ENCODE data around the gene SLC35B2.

SLC35B2 gene

GRCh38 chr6:44257025-44257752, at the start of gene SLC35B2:
SLC35B2 (minus strand) TSS chr6:44257528; CDS start chr6:44257410, 118 bp downstream.
- peak within 1 kb of the TSS; percentile 88 for H3K4me3 ChIP-seq (ENCODE audit: low read depth, low read length)
- DNase-seq (ENCODE audit: low read depth) = peak; percentile 25

GRCh38 chr6:44306710-44307109, 49.4 kb upstream of the SLC35B2 start:
- no peak for DNase-seq (ENCODE audit: low read depth)
- no peak overlapping the region for H3K4me3 ChIP-seq (ENCODE audit: low read depth, low read length)

GRCh38 chr6:44305200-44305725, 47.9 kb upstream of the SLC35B2 start:
- H3K4me3 ChIP-seq (ENCODE audit: low read depth, low read length) = no peak overlapping the region
- no peak for DNase-seq (ENCODE audit: low read depth)

GRCh38 chr6:44304282-44305199, 47.2 kb upstream of the SLC35B2 start:
- no peak for DNase-seq (ENCODE audit: low read depth)
- no peak overlapping the region for H3K4me3 ChIP-seq (ENCODE audit: low read depth, low read length)

DNA sequence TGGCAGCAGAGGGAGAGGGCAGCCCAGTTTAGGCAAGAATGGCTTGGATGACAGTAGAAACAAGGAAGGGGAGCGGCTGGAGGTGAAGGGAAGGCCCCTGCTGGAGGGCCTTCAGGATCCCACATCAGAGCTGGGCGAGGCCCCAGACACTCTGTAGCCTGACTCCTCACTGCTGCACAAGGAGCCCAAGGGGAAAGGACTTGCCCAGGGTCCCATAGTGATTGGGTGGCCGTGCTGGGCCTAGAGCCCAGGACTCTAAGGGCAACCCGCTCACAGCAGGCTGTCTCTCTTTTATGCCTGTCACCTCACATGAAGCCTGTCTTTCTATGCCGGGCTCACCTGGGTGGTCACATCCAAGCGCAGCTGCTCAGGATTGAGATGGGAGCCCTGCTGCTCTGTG, 46.5 kb upstream of the SLC35B2 start:
- H3K4me3 ChIP-seq (ENCODE audit: low read depth, low read length) = no peak overlapping the region
- DNase-seq (ENCODE audit: low read depth) = no peak

GRCh38 chr6:44302856-44303255, 45.5 kb upstream of the SLC35B2 start:
- DNase-seq (ENCODE audit: low read depth) = no peak
- H3K4me3 ChIP-seq (ENCODE audit: low read depth, low read length) = no peak overlapping the region

- H3K4me3 ChIP-seq (ENCODE audit: low read depth, low read length) = no peak overlapping the region
- no peak for DNase-seq (ENCODE audit: low read depth)
Observed at GRCh38 chr6:44301782-44302564, 44.6 kb upstream of the SLC35B2 start.

- no peak overlapping the region for H3K4me3 ChIP-seq (ENCODE audit: low read depth, low read length)
- no peak for DNase-seq (ENCODE audit: low read depth)
Observed at GRCh38 chr6:44301106-44301505, 43.8 kb upstream of the SLC35B2 start.

GRCh38 chr6:44300292-44300823, 43.0 kb upstream of the SLC35B2 start:
- H3K4me3 ChIP-seq (ENCODE audit: low read depth, low read length) = no peak overlapping the region
- DNase-seq (ENCODE audit: low read depth) = no peak

- DNase-seq (ENCODE audit: low read depth) = no peak
- no peak overlapping the region for H3K4me3 ChIP-seq (ENCODE audit: low read depth, low read length)
Observed at GRCh38 chr6:44298864-44299263, 41.5 kb upstream of the SLC35B2 start.

GRCh38 chr6:44298055-44298803, 40.9 kb upstream of the SLC35B2 start:
- H3K4me3 ChIP-seq (ENCODE audit: low read depth, low read length) = peak overlapping the region; percentile 50
- DNase-seq (ENCODE audit: low read depth) = no peak

DNA sequence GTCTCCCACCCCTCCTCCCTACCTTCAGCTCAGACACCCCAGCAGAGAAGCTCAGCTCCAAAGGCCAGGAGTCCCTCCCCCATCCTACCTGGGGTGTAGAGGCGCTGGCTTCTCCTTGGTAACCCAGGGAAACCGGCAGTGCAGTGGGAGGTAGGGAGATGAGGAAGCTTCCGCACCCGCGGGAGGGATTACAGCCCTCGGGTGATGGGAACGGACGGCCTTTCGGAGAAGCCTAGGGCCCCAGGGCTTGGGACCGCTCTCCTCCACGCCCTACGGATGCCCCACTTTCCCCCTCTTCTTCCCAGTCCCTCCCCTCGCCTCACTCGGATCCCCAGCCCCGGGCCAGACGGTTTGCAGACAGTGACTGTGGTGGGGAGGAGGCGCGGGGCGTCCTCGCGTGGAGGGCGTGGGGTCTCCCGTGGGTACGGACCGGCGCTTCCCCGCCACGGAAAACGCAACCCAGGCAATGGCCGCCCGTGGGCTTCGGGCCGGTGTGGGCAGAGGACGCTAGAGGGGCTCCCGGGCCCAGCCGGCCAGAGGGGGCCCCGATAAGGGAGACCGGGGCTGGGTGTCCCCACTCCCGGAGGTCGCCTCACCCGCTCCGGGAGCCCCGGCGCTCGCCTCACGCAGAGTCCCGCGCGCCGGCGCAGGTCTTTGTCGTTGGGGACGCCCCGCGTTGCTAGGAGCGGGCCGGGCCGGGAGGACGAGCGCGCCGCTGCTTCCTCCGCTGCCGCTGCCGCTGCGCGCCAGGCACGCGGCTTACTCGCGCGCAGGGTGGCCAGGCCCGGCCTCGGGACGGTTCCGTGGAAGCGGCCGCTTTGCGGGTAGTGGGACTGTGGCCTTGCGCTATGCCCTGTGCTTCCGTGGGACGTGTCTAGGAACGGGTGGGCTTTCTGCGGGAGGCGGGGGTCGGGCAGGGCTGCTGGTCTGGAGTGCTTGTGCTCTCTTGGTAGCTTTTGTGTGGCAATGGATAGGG, 40.0 kb upstream of the SLC35B2 start:
- peak overlapping the region; percentile 50 for H3K4me3 ChIP-seq (ENCODE audit: low read depth, low read length)
- DNase-seq (ENCODE audit: low read depth) = no peak

- no peak overlapping the region for H3K4me3 ChIP-seq (ENCODE audit: low read depth, low read length)
- DNase-seq (ENCODE audit: low read depth) = no peak
Observed at GRCh38 chr6:44294832-44295791, 37.8 kb upstream of the SLC35B2 start.

GRCh38 chr6:44292661-44293365, 35.5 kb upstream of the SLC35B2 start:
- no peak for DNase-seq (ENCODE audit: low read depth)
- no peak overlapping the region for H3K4me3 ChIP-seq (ENCODE audit: low read depth, low read length)

DNA sequence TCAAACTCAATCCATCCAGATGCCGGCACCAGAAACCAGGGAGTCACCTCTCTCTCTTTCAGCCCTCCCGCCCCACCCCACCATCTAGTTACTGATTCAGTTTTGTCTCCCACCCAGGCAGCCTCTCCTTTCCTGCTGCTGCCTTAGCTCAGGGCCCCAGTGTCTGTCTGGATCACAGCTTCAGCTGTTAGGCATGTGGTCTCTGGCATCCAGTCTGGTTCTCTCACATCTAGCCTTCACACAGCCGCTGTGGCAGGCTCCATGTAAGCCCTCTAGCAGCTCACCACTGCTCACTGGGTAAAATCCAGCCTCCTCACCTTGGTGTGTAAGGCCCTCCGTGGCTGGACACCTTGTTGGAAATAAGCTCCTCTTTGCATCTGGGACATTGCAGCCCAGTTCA, 34.5 kb upstream of the SLC35B2 start:
- no peak for DNase-seq (ENCODE audit: low read depth)

DNA sequence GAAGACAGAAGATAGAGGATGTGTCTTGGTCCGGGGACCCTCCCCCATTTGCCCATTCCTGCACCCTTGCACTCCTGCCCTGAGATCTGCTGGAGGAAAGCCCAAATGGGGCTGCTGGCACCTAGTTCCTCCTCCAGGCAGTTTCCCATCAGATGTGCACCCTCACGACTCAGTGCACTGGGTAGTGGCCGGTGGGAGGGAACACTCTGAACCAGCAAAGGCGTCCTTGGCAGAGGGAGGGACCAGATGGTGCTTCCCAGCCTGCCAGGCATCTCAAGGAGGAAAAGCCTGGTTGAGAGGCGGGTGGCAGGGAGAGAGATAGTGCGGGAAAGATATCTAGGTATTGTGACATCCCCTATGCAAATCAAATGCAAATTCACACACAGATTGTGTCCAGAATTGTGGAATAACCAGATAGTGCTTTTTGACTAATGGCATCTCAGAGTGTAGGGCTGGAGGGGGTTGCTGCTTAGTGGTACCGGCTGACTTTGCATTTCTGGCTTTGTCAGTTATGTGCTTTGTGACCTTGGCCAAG, 32.5 kb upstream of the SLC35B2 start:
- no peak overlapping the region for H3K4me3 ChIP-seq (ENCODE audit: low read depth, low read length)
- DNase-seq (ENCODE audit: low read depth) = no peak

More for the DNA sequence above, 34.5 kb upstream of the SLC35B2 start:
- H3K4me3 ChIP-seq (ENCODE audit: low read depth, low read length) = no peak overlapping the region
